ENCODE measurements around the gene THOP1.

- TF ChIP-seq, protein P1, sequence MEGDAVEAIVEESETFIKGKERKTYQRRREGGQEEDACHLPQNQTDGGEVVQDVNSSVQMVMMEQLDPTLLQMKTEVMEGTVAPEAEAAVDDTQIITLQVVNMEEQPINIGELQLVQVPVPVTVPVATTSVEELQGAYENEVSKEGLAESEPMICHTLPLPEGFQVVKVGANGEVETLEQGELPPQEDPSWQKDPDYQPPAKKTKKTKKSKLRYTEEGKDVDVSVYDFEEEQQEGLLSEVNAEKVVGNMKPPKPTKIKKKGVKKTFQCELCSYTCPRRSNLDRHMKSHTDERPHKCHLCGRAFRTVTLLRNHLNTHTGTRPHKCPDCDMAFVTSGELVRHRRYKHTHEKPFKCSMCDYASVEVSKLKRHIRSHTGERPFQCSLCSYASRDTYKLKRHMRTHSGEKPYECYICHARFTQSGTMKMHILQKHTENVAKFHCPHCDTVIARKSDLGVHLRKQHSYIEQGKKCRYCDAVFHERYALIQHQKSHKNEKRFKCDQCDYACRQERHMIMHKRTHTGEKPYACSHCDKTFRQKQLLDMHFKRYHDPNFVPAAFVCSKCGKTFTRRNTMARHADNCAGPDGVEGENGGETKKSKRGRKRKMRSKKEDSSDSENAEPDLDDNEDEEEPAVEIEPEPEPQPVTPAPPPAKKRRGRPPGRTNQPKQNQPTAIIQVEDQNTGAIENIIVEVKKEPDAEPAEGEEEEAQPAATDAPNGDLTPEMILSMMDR (IDR thresholded peaks at IDR 0.05): no peak
- TF ChIP-seq POLR2A (IDR thresholded peaks at IDR 0.05) (no peak), EP300 (IDR thresholded peaks at IDR 0.05) (no peak), POLR2AphosphoS5 (IDR thresholded peaks at IDR 0.05) (no peak)
These were observed 29.5 kb upstream of the THOP1 start for GRCh38 chr19:2755811-2756210.
